H1 (cell line): ENCODE measurements around the gene IFNL4. TPM values are rescaled to one million over a fixed set of nuclear protein-coding genes. Genes with fewer than 3 reads are reported as not detected.

Experiments used
- CTCF ChIA-PET: fragments of 300-600 bp; sonication (Branson Sonifier 250); formaldehyde crosslinking; loops from one replicate; lab custom pipeline; 2021; ENCODE audit not compliant: partially characterized antibody; lab: Charles Lee
- POLR2A ChIA-PET: fragments of 300-600 bp; sonication (Branson Sonifier 250); formaldehyde crosslinking; loops from one replicate; lab custom pipeline; 2021; ENCODE audit warnings: inconsistent platforms; ENCODE audit not compliant: partially characterized antibody; lab: Charles Lee
- DNase-seq, 2 experiments: peaks; one replicate each; pipeline versions ENCODE4 v3.0.0 to v3.0.0-alpha.2; 2010 to 2022; ENCODE audit warnings: low spot score in 2 of 2, low read depth in 1 of 2, mixed read lengths in 1 of 2
- FAIRE-seq: peaks from 2 replicates; lab custom pipeline; 2011; peaks lifted over from hg19 to GRCh38; lab: Jason Lieb, UNC
- H2AFZ ChIP-seq: 2 replicates; pipeline ENCODE4 v1.8.1; 2012; ENCODE audit warnings: low read length, inconsistent platforms
- H2AK5ac ChIP-seq: 2 replicates; pipeline ENCODE4 v1.6.1; 2013; ENCODE audit warnings: low read depth, low read length
- H2BK120ac ChIP-seq: replicated peaks from 2 replicates; pipeline ENCODE3; 2013; ENCODE audit warnings: low read depth, low read length, inconsistent platforms
- H2BK12ac ChIP-seq: 2 replicates; pipeline ENCODE4 v1.6.1; 2013; ENCODE audit warnings: low read depth, low read length
- H2BK15ac ChIP-seq: 2 replicates; pipeline ENCODE4 v1.6.1; 2013; ENCODE audit warnings: low read length
- H2BK20ac ChIP-seq: 2 replicates; pipeline ENCODE4 v1.6.1; 2013; ENCODE audit warnings: low read length
- H2BK5ac ChIP-seq: 2 replicates; pipeline ENCODE4 v1.6.1; 2013; ENCODE audit warnings: low read depth, low read length
- H3K14ac ChIP-seq: 2 replicates; pipeline ENCODE4 v1.6.1; 2013; ENCODE audit warnings: inconsistent platforms; ENCODE audit not compliant: insufficient read length
- H3K18ac ChIP-seq: 2 replicates; pipeline ENCODE4 v1.6.1; 2013; ENCODE audit warnings: low read length; ENCODE audit errors: extremely low read depth
- H3K23ac ChIP-seq: 2 replicates; pipeline ENCODE4 v1.6.1; 2013; ENCODE audit warnings: inconsistent platforms; ENCODE audit not compliant: insufficient read length
- H3K23me2 ChIP-seq: 2 replicates; pipeline ENCODE4 v1.6.1; 2013; ENCODE audit warnings: low read depth, low read length
- H3K27ac ChIP-seq: 2 replicates; pipeline ENCODE4 v1.6.1; 2011; ENCODE audit warnings: low read depth, low read length, inconsistent platforms
- H3K27me3 ChIP-seq, 4 experiments: replicated peaks in 1 of 4; 1 replicate in 1 of 4; 2 replicates in 3 of 4; pipeline versions ENCODE4 v1.6.1 to v1.8.1; 2011 to 2013; ENCODE audit warnings: low read length in 3 of 4, mild to moderate bottlenecking in 3 of 4, inconsistent platforms in 2 of 4, mixed read lengths in 2 of 4, moderate library complexity in 1 of 4; ENCODE audit not compliant: control insufficient read depth in 3 of 4, insufficient read depth in 3 of 4; ENCODE audit errors: extremely low read depth in 1 of 4
- H3K36me3 ChIP-seq, 4 experiments: 2 replicates each; pipeline versions ENCODE4 v1.6.1 to v1.8.1; 2011 to 2013; ENCODE audit warnings: mild to moderate bottlenecking in 4 of 4, low read length in 3 of 4, moderate library complexity in 2 of 4, control low read depth in 1 of 4, inconsistent platforms in 1 of 4; ENCODE audit not compliant: insufficient read depth in 4 of 4, control insufficient read depth in 2 of 4
- H3K4ac ChIP-seq: replicated peaks from 2 replicates; pipeline ENCODE3; 2013; ENCODE audit warnings: low read length, low read depth, mixed read lengths, inconsistent platforms; ENCODE audit not compliant: insufficient read length
- H3K4me1 ChIP-seq, 4 experiments: replicated peaks in 1 of 4; 1 replicate in 1 of 4; 2 replicates in 3 of 4; pipeline versions ENCODE4 v1.6.1 to v1.8.1; 2011 to 2013; ENCODE audit warnings: low read length in 3 of 4, inconsistent platforms in 2 of 4, mixed read lengths in 1 of 4; ENCODE audit not compliant: insufficient read depth in 4 of 4, control insufficient read depth in 3 of 4
- H3K4me2 ChIP-seq, 2 experiments: 2 replicates each; pipeline versions ENCODE4 v1.6.1 to v1.8.1; 2011 to 2013; ENCODE audit warnings: low read depth in 2 of 2, low read length in 2 of 2, control low read depth in 1 of 2, inconsistent platforms in 1 of 2, mild to moderate bottlenecking in 1 of 2; ENCODE audit not compliant: insufficient read depth in 1 of 2
- H3K4me3 ChIP-seq, 4 experiments: fragments of 200-600, 300-600 bp in 1 of 4; sonication (generic), shearing (Covaris generic), sonication (Bioruptor Twin) in 1 of 4; 2 replicates each; pipeline versions ENCODE4 v1.5.1 to v1.8.1; 2011 to 2016; ENCODE audit warnings: low read length in 4 of 4, low read depth in 3 of 4, control low read depth in 2 of 4, inconsistent platforms in 2 of 4, mild to moderate bottlenecking in 2 of 4, mixed read lengths in 1 of 4, moderate library complexity in 1 of 4; ENCODE audit not compliant: insufficient read depth in 2 of 4; ENCODE audit errors: extremely low read depth in 1 of 4
- H3K56ac ChIP-seq: replicated peaks from 2 replicates; pipeline ENCODE3; 2013; ENCODE audit warnings: low read depth, mild to moderate bottlenecking, mixed read lengths, low read length, inconsistent platforms; ENCODE audit not compliant: insufficient read length
- H3K79me1 ChIP-seq: 2 replicates; pipeline ENCODE4 v1.6.1; 2013; ENCODE audit warnings: low read depth, low read length, control low read depth
- H3K79me2 ChIP-seq, 2 experiments: 2 replicates each; pipeline versions ENCODE4 v1.6.1 to v1.8.1; 2012 to 2013; ENCODE audit warnings: low read length in 2 of 2, mild to moderate bottlenecking in 2 of 2, inconsistent platforms in 1 of 2; ENCODE audit not compliant: insufficient read depth in 2 of 2, control insufficient read depth in 1 of 2
- H3K9ac ChIP-seq, 4 experiments: replicated peaks in 1 of 4; 1 replicate in 1 of 4; 2 replicates in 3 of 4; pipeline versions ENCODE4 v1.6.1 to v1.8.1; 2011 to 2013; ENCODE audit warnings: low read depth in 3 of 4, low read length in 3 of 4, control low read depth in 2 of 4, mild to moderate bottlenecking in 2 of 4, moderate library complexity in 2 of 4, inconsistent platforms in 1 of 4; ENCODE audit errors: extremely low read depth in 1 of 4
- H3K9me3 ChIP-seq, 2 experiments: 2 replicates each; pipeline versions ENCODE4 v1.6.1 to v1.8.1; 2012 to 2013; ENCODE audit warnings: mild to moderate bottlenecking in 2 of 2, moderate library complexity in 2 of 2, control low read depth in 1 of 2, inconsistent platforms in 1 of 2, low read depth in 1 of 2, low read length in 1 of 2, mixed read lengths in 1 of 2; ENCODE audit not compliant: insufficient read depth in 2 of 2
- H4K20me1 ChIP-seq, 2 experiments: replicated peaks in 1 of 2; 2 replicates each; pipeline versions ENCODE3 to v1.8.1; 2011 to 2013; ENCODE audit warnings: inconsistent platforms in 2 of 2, low read length in 2 of 2, mild to moderate bottlenecking in 1 of 2; ENCODE audit not compliant: insufficient read depth in 2 of 2, control insufficient read depth in 1 of 2
- H4K5ac ChIP-seq: 2 replicates; pipeline ENCODE4 v1.6.1; 2013; ENCODE audit warnings: low read length, low read depth, mixed read lengths, inconsistent platforms; ENCODE audit not compliant: insufficient read length
- H4K8ac ChIP-seq: 2 replicates; pipeline ENCODE4 v1.8.0; 2013; ENCODE audit warnings: mild to moderate bottlenecking, moderate library complexity, low read length, inconsistent platforms; ENCODE audit not compliant: insufficient read depth; ENCODE audit errors: extremely low read depth
- H4K91ac ChIP-seq: replicated peaks from 2 replicates; pipeline ENCODE3; 2013; ENCODE audit warnings: low read length, mixed read lengths, inconsistent platforms; ENCODE audit not compliant: insufficient read length
- CHD2 ChIP-seq: IDR thresholded peaks from 2 replicates; pipeline ENCODE4 v1.6.1; 2012; ENCODE audit warnings: low read length, improper control_type of control experiment
- NANOG ChIP-seq: IDR thresholded peaks from 2 replicates; pipeline ENCODE4 v1.6.1; 2011; ENCODE audit warnings: low read length, low read depth, mild to moderate bottlenecking, inconsistent platforms; ENCODE audit not compliant: insufficient read depth, poor library complexity, severe bottlenecking
- POU5F1 ChIP-seq: IDR thresholded peaks from 2 replicates; pipeline ENCODE4 v1.6.1; 2011; ENCODE audit warnings: low read depth, mild to moderate bottlenecking, low read length, moderate library complexity
- SAP30 ChIP-seq: fragments of 300-600 bp; sonication (generic); IDR thresholded peaks from 2 replicates; pipeline ENCODE4 v1.7.1; 2012; ENCODE audit warnings: low read length, moderate library complexity, mild to moderate bottlenecking, inconsistent platforms; ENCODE audit not compliant: insufficient read depth, insufficient replicate concordance
- WGBS, 2 experiments: shearing (Covaris generic) in 1 of 2; methylation state at CpG; one replicate each; pipeline versions ENCODE4 v1.1.6 to v1.1.7; 2013 to 2015; ENCODE audit warnings: low lambda C conversion rate in 2 of 2, mixed read lengths in 2 of 2, inconsistent platforms in 1 of 2, low coverage in 1 of 2, missing lambda C conversion rate in 1 of 2; ENCODE audit not compliant: insufficient replicate concordance in 2 of 2, insufficient coverage in 1 of 2, insufficient read length in 1 of 2; ENCODE audit errors: extremely low coverage in 1 of 2, missing lambda C conversion rate in 1 of 2; 5-methylcytosine and 5-hydroxymethylcytosine counted together
- polyA plus RNA-seq, 7 experiments: library from polyadenylated mRNA; depleted of rRNA in 3 of 7; stranded (reverse) in 5 of 7; unstranded in 2 of 7; fragments of >200 nt in 5 of 7; fragments of 200-250 nt in 2 of 7; gene quantifications; 1 replicate in 5 of 7; 2 replicates in 1 of 7; 4 replicates in 1 of 7; pipeline versions ENCODE4 v1.2.1 to v1.2.3, GENCODE V29; 2011 to 2013; ENCODE audit warnings: missing spikeins in 2 of 7, mixed read lengths in 2 of 7
- total RNA-seq: library from RNA; stranded (reverse); fragmentation: NEBNext Ultra II Directional; extraction: Animal tissue kit (Norgen Biotek cat#: 25700); gene quantifications from 2 replicates; pipeline ENCODE4 v1.2.1, GENCODE V29; 2021

Gene IFNL4
- total and polyA plus RNA-seq, 2 of the 8 experiments (the other 6 are each of a cell fraction or from before 2014, with no cell fraction given) = not detected

- Histone ChIP-seq H3K4ac (no peak overlapping the region), H4K5ac (no peak overlapping the region), H3K23me2 (peaks cover 8% of the 10 kb centered on the region; the same call in 1 of the 2 replicates), H2AK5ac (no peak overlapping the region), H2BK12ac (no peak overlapping the region), H3K23ac (no peak overlapping the region), H3K79me1 (no peaks in the 10 kb centered on the region), H4K91ac (no peak overlapping the region), H4K20me1 (peaks cover 0 to under 1% of the 10 kb centered on the region in 2 experiments), H2BK20ac (no peak overlapping the region), H2AFZ (no peak overlapping the region), H3K18ac (no peak overlapping the region), H4K8ac (no peak overlapping the region), H3K27me3 (peaks cover 15 to 42% (median 36%) of the 10 kb centered on the region in 4 experiments), H3K36me3 (no peaks in the 10 kb centered on the region), H3K4me3 (no peak overlapping the region), H3K4me2 (no peak overlapping the region), H3K9me3 (no peaks in the 10 kb centered on the region), H3K27ac (no peak overlapping the region), H3K56ac (no peak overlapping the region), H3K9ac (no peak overlapping the region), H3K4me1 (peaks cover 0 to 10% (median 7%) of the 10 kb centered on the region in 4 experiments; a peak in 5 of 7 replicates), H2BK120ac (no peak overlapping the region), H3K14ac (no peak overlapping the region), H2BK5ac (no peak overlapping the region), H3K79me2 (no peaks in the 10 kb centered on the region), H2BK15ac (no peak overlapping the region)
- ChIA-PET CTCF (interaction anchor here (1.1 to 7.1 kb wide), 6 partner anchors 13 to 90 kb away, joined by 3 to 53 read pairs (median 13); no protein-coding TSS in a partner anchor), POLR2A (no interaction called here)
- DNase-seq (no peak), FAIRE-seq (no peak)
- 94% methylated on average over 30 of the region's 32 CpGs; no CpG with 5 or more reads in 1 of the 2 experiments for WGBS, 2 experiments
- no peak for TF ChIP-seq NANOG
- TF ChIP-seq SAP30 = no peak
- TF ChIP-seq POU5F1 = no peak
- no peak for TF ChIP-seq CHD2
Observed at GRCh38 chr19:39200066-39200802, 48.4 kb downstream of the IFNL4 start.
